Upper lobe of left lung (tissue), 6 donors: ENCODE results near the gene PDCD11. TPM values are rescaled to one million over a fixed set of nuclear protein-coding genes. Genes with fewer than 3 reads are reported as not detected.
A peak's percentile ranks its signal among the peaks of the same experiment; 100 is the strongest.

Experiments
- ATAC-seq, 2 donors: fragments of 200-7000 bp; cut with Tn5 transposase; one replicate each; pipeline ENCODE4 v1.9.1; 2022; ENCODE audit warnings: mild to moderate bottlenecking in 2 of 2, moderate library complexity in 2 of 2; ENCODE audit not compliant: low FRiP score in 2 of 2
- DNase-seq, 2 donors: peaks; one replicate each; pipeline ENCODE4 v3.0.0-alpha.2; 2019 to 2020
- H3K27ac ChIP-seq, 4 donors: fragments of 200-600 bp; sonication (generic); one replicate each; pipeline ENCODE4 v1.5.1; 2016 to 2019
- H3K27me3 ChIP-seq, 4 donors: fragments of 200-600 bp; sonication (generic); one replicate each; pipeline ENCODE4 v1.5.1; 2017 to 2019
- H3K36me3 ChIP-seq, 4 donors: fragments of 200-600 bp; sonication (generic); one replicate each; pipeline ENCODE4 v1.5.1; 2016 to 2019
- H3K4me1 ChIP-seq, 4 donors: fragments of 200-600 bp; sonication (generic); one replicate each; pipeline ENCODE4 v1.5.1; 2018 to 2019
- H3K4me3 ChIP-seq, 4 donors: fragments of 200-600 bp; sonication (generic); one replicate each; pipeline ENCODE4 v1.5.1; 2017 to 2019; ENCODE audit warnings: mild to moderate bottlenecking in 2 of 4, moderate library complexity in 1 of 4
- H3K9me3 ChIP-seq, 4 donors: fragments of 200-600 bp; sonication (generic); one replicate each; pipeline ENCODE4 v1.5.1; 2018 to 2019
- CTCF ChIP-seq, 6 experiments: fragments of 450-650 bp in 4 of 6; fragments of 200-600 bp in 2 of 6; sonication (generic) in 2 of 6; IDR thresholded peaks; one replicate each; pipeline ENCODE4 v1.5.1; 2016 to 2019; ENCODE audit warnings: antibody characterized with exemption in 6 of 6
- EP300 ChIP-seq, 4 donors: sonication (generic); formaldehyde crosslinking; IDR thresholded peaks; one replicate each; pipeline ENCODE4 v1.5.1; 2017; ENCODE audit warnings: antibody characterized with exemption in 4 of 4, control low read depth in 2 of 4
- POLR2A ChIP-seq, 4 donors: fragments of 450-650 bp; IDR thresholded peaks; one replicate each; pipeline ENCODE4 v1.5.1; 2016 to 2017; ENCODE audit warnings: antibody characterized with exemption in 4 of 4, mild to moderate bottlenecking in 2 of 4
- POLR2AphosphoS5 ChIP-seq, 2 donors: sonication (generic); formaldehyde crosslinking; IDR thresholded peaks; one replicate each; pipeline ENCODE4 v1.5.1; 2017; ENCODE audit warnings: antibody characterized with exemption in 2 of 2
- WGBS, 2 donors: methylation state at CpG; one replicate each; pipeline ENCODE4 v1.1.5; 2017 to 2018; 5-methylcytosine and 5-hydroxymethylcytosine counted together
- total RNA-seq, 6 donors: library from RNA; depleted of rRNA in 4 of 6; stranded (reverse); fragments of >200 nt in 4 of 6; gene quantifications; one replicate each; pipeline versions ENCODE4 v1.1.0 to v1.2.1, GENCODE V29; 2016 to 2021
- donor health status: DM: no; HTN: no; CAD: no; lungs with moderate emphysema.
- donor health status: DM: no; HTN: yes; CAD: no; lungs with severe emphysema.

Gene PDCD11
- total RNA-seq, 6 donors from 2014 or later = 14.8 to 25.1 (median 20.8) TPM

- DNase-seq = no peak
- Histone ChIP-seq H3K4me3 (no peak overlapping the region), H3K9me3 (no peaks in the 10 kb centered on the region), H3K27ac (no peak overlapping the region), H3K27me3 (no peaks in the 10 kb centered on the region), H3K4me1 (peaks cover 0 to 19% (median 10%) of the 10 kb centered on the region in 4 donors), H3K36me3 (no peaks in the 10 kb centered on the region)
- TF ChIP-seq POLR2AphosphoS5 (IDR thresholded peaks at IDR 0.05) (no peak), POLR2A (IDR thresholded peaks at IDR 0.05) (no peak), EP300 (IDR thresholded peaks at IDR 0.05) (no peak), CTCF (IDR thresholded peaks at IDR 0.05) (no peak)
- 49 to 57% methylated on average over 5 of the region's 5 CpGs for WGBS, 2 donors
- no peak for ATAC-seq
These were observed 72.8 kb downstream of the PDCD11 start for GRCh38 chr10:103469201-103469600.

GRCh38 chr10:103470761-103471653 lies 74.6 kb downstream of the PDCD11 start:
- no peaks in the 10 kb centered on the region for H3K27me3 ChIP-seq
- peak in 1 of 2 donors; percentile 65 for DNase-seq
- H3K9me3 ChIP-seq = no peaks in the 10 kb centered on the region
- H3K4me3 ChIP-seq = no peak overlapping the region
- H3K27ac ChIP-seq = peak overlapping the region; percentile 56 to 77 (median 60)
- ATAC-seq = peak; percentile 76 to 90
- no peak for TF ChIP-seq EP300 (IDR thresholded peaks at IDR 0.05)
- peak in 1 of 4 donors; percentile 20 for TF ChIP-seq POLR2A (IDR thresholded peaks at IDR 0.05)
- WGBS, 2 donors = 54 to 70% methylated on average over 10 to 14 of the region's 14 CpGs
- H3K4me1 ChIP-seq = peaks cover 0 to 19% (median 10%) of the 10 kb centered on the region in 4 donors
- no peaks in the 10 kb centered on the region for H3K36me3 ChIP-seq

- WGBS, 2 donors = 80 to 81% methylated on average over 2 of the region's 2 CpGs
- Histone ChIP-seq H3K4me3 (no peak overlapping the region), H3K4me1 (peaks cover 0 to 19% (median 10%) of the 10 kb centered on the region in 4 donors), H3K9me3 (no peaks in the 10 kb centered on the region), H3K27ac (peak overlapping the region; percentile 56 to 77 (median 60)), H3K36me3 (no peaks in the 10 kb centered on the region), H3K27me3 (no peaks in the 10 kb centered on the region)
- TF ChIP-seq CTCF (IDR thresholded peaks at IDR 0.05) (no peak), EP300 (IDR thresholded peaks at IDR 0.05) (no peak), POLR2AphosphoS5 (IDR thresholded peaks at IDR 0.05) (no peak), POLR2A (IDR thresholded peaks at IDR 0.05) (no peak)
- no peak for ATAC-seq
- DNase-seq = no peak
These were observed 75.6 kb downstream of the PDCD11 start for GRCh38 chr10:103472005-103472404.

- Histone ChIP-seq H3K4me3 (no peak overlapping the region), H3K27me3 (no peaks in the 10 kb centered on the region), H3K9me3 (no peaks in the 10 kb centered on the region), H3K27ac (no peak overlapping the region), H3K4me1 (peaks cover 0 to 19% (median 10%) of the 10 kb centered on the region in 4 donors), H3K36me3 (no peaks in the 10 kb centered on the region)
- DNase-seq (peak in 1 of 2 donors; percentile 86), ATAC-seq (no peak)
- WGBS, 2 donors = 71 to 85% methylated on average over 12 to 27 of the region's 32 CpGs
- no peak for TF ChIP-seq EP300 (IDR thresholded peaks at IDR 0.05)
- no peak for TF ChIP-seq CTCF (IDR thresholded peaks at IDR 0.05)
- TF ChIP-seq POLR2A (IDR thresholded peaks at IDR 0.05) = no peak
- no peak for TF ChIP-seq POLR2AphosphoS5 (IDR thresholded peaks at IDR 0.05)
These were observed 76.8 kb downstream of the PDCD11 start for GRCh38 chr10:103473261-103473671.

GRCh38 chr10:103474077-103474476 lies 77.7 kb downstream of the PDCD11 start:
- DNase-seq (no peak), ATAC-seq (no peak)
- WGBS, 2 donors = 90 to 95% methylated on average over 3 of the region's 3 CpGs
- Histone ChIP-seq H3K36me3 (no peaks in the 10 kb centered on the region), H3K9me3 (no peaks in the 10 kb centered on the region), H3K27ac (no peak overlapping the region), H3K27me3 (no peaks in the 10 kb centered on the region), H3K4me3 (no peak overlapping the region), H3K4me1 (peaks cover 0 to 19% (median 10%) of the 10 kb centered on the region in 4 donors)
- no peak for TF ChIP-seq POLR2AphosphoS5 (IDR thresholded peaks at IDR 0.05)
